GM12801 (cell line): Measurements from ENCODE around the gene SLCO4A1.

Experiments used
- TF ChIP-seq, protein P1 (sequence below): IDR thresholded peaks from one replicate; pipeline ENCODE4 v1.5.1; 2011; ENCODE audit warnings: control low read depth; ENCODE audit not compliant: insufficient read length; ENCODE audit errors: extremely low read depth

SLCO4A1 gene

DNA sequence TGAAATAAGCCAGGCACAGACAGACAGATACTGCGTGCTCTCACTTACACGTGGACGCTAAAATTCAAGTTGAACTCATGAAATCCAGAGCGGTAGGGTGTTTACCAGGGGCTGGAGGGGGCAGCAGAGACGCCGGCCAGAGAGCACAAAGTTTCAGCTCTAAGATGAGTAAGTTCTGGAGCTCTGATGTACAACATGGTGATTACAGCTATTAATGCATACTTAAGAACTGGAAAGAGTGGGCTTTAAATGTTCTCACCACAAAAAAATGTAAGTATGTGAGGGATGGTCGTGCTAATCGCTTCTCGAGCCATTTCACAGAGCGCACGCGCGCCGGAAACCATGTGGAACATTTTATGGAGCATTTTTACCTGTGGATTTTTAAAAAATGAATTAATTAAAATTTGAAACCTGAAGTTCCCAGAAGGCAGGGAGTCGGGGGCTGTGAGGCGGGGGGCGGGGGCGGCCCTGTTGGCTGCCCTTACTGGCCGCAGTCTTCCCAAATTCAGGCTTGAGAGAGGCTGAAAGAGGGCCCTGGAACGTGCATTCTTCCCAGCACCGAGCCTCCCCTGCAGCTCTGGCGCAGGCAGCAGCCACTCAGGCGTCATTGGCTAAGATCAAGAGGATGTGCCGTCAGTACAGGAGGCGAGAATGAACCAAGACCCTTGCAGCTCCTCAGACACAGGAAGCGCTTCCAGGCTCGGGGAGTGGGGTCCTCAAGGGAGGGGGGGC, 8.5 kb upstream of the SLCO4A1 start:
- TF ChIP-seq, protein P1, sequence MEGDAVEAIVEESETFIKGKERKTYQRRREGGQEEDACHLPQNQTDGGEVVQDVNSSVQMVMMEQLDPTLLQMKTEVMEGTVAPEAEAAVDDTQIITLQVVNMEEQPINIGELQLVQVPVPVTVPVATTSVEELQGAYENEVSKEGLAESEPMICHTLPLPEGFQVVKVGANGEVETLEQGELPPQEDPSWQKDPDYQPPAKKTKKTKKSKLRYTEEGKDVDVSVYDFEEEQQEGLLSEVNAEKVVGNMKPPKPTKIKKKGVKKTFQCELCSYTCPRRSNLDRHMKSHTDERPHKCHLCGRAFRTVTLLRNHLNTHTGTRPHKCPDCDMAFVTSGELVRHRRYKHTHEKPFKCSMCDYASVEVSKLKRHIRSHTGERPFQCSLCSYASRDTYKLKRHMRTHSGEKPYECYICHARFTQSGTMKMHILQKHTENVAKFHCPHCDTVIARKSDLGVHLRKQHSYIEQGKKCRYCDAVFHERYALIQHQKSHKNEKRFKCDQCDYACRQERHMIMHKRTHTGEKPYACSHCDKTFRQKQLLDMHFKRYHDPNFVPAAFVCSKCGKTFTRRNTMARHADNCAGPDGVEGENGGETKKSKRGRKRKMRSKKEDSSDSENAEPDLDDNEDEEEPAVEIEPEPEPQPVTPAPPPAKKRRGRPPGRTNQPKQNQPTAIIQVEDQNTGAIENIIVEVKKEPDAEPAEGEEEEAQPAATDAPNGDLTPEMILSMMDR: no peak

- TF ChIP-seq, protein P1: no peak
Observed at GRCh38 chr20:62634330-62634967, 7.9 kb upstream of the SLCO4A1 start.

GRCh38 chr20:62635232-62635631, 7.1 kb upstream of the SLCO4A1 start:
- TF ChIP-seq, protein P1: no peak

GRCh38 chr20:62635852-62636251, 6.5 kb upstream of the SLCO4A1 start:
- TF ChIP-seq, protein P1: no peak

- TF ChIP-seq, protein P1: no peak
Observed at GRCh38 chr20:62636446-62636845, 5.9 kb upstream of the SLCO4A1 start.

DNA sequence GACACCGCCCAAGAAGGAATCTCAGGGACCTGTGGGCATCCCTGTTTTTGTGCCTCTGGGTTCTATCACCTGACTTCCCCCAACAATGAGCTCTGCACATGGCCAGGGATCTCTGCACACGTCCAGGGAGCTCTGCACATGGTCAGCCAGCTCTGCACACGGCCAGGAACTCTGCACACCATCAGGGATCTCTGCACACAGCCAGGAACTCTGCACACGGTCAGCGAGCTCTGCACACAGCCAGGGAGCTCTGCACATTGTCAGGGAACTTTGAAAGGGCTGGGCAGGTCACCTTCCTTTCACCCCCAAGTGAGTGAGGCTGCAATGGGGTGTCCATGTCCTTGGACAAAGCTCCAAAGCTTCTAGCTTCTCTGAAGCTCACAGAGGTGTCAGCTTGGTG, 5.2 kb upstream of the SLCO4A1 start:
- TF ChIP-seq, protein P1: no peak

- TF ChIP-seq, protein P1: no peak
Observed at GRCh38 chr20:62637521-62638054, 4.7 kb upstream of the SLCO4A1 start.
